ENCODE data around the gene CRB3. TPM values are rescaled to one million over a fixed set of nuclear protein-coding genes. Genes with fewer than 3 reads are reported as not detected.

CRB3 gene
- total and polyA plus RNA-seq, 2 donors (not counting 3 experiments of a cell fraction or from before 2014, with no cell fraction given): not detected

- Histone ChIP-seq H2AFZ (ENCODE audit: low read depth, low read length) (no peak overlapping the region), H3K4me1 (ENCODE audit: control insufficient read depth, extremely low read depth, insufficient read depth, low read length) (no peaks in the 10 kb centered on the region), H3K9me3 (replicated peaks; ENCODE audit: control insufficient read depth, insufficient read depth, low read length) (no peaks in the 10 kb centered on the region), H4K20me1 (replicated peaks; ENCODE audit: control insufficient read depth, extremely low read depth, insufficient read depth, low read length) (no peaks in the 10 kb centered on the region), H3K36me3 (ENCODE audit: control insufficient read depth in 2 of 2, extremely low read depth in 1 of 2, insufficient read depth in 2 of 2, low read length in 2 of 2) (no peaks in the 10 kb centered on the region), H3K9me1 (replicated peaks; ENCODE audit: control insufficient read depth, extremely low read depth, insufficient read depth, low read length) (no peaks in the 10 kb centered on the region), H3K4me3 (replicated peaks in 1 of 3; ENCODE audit: insufficient read depth in 1 of 3, low read depth in 1 of 3, low read length in 3 of 3) (no peak overlapping the region), H3K9ac (replicated peaks; ENCODE audit: extremely low read depth, insufficient read depth, low read length) (no peak overlapping the region), H3K27me3 (ENCODE audit: control insufficient read depth in 2 of 2, insufficient read depth in 2 of 2, low read length in 2 of 2) (peaks cover 16 to 24% of the 10 kb centered on the region in 2 experiments), H3K4me2 (ENCODE audit: insufficient read depth, low read length) (no peak overlapping the region), H3K27ac (ENCODE audit: insufficient read depth, low read depth, low read length) (no peak overlapping the region), H3K79me2 (ENCODE audit: control insufficient read depth, insufficient read depth, low read length) (no peaks in the 10 kb centered on the region)
- TF ChIP-seq EZH2 (IDR thresholded peaks at IDR 0.05; ENCODE audit: borderline replicate concordance, low read depth, low read length, severe bottlenecking) (no peak), MAX (IDR thresholded peaks at IDR 0.05; ENCODE audit: insufficient read depth, insufficient read length) (no peak), POLR2A (IDR thresholded peaks at IDR 0.05; ENCODE audit: low read depth, low read length) (no peak)
- CTCF ChIA-PET: interaction anchor here (0.9 to 1.1 kb wide), 2 partner anchors 16 to 134 kb away, joined by 3 to 4 read pairs; no protein-coding TSS in a partner anchor
- dilution Hi-C loops (cut with MboI; ENCODE audit: extremely low pct_ligation_motif_present, low sequenced_read_pairs) (no loop called here), intact Hi-C loops (cut with micrococcal nuclease) (no loop called here)
- POLR2A ChIA-PET: no interaction called here
- BruUV-seq (replicated peaks): no TSS peak
- FAIRE-seq (no peak), DNase-seq (ENCODE audit: low read depth, low spot score) (no peak)
Observed at GRCh38 chr19:6499052-6499790, 35.1 kb downstream of the CRB3 start.

- H3K9me3 ChIP-seq (replicated peaks; ENCODE audit: control insufficient read depth, insufficient read depth, low read length): no peaks in the 10 kb centered on the region
- intact Hi-C loops (cut with micrococcal nuclease): no loop called here
- FAIRE-seq: no peak
Observed at GRCh38 chr19:6500837-6501739, 37.0 kb downstream of the CRB3 start.

More at GRCh38 chr19:6500837-6501739, 37.0 kb downstream of the CRB3 start:
- Histone ChIP-seq H3K4me2 (ENCODE audit: insufficient read depth, low read length) (no peak overlapping the region), H3K27ac (ENCODE audit: insufficient read depth, low read depth, low read length) (no peak overlapping the region), H3K9ac (replicated peaks; ENCODE audit: extremely low read depth, insufficient read depth, low read length) (no peak overlapping the region), H3K36me3 (ENCODE audit: control insufficient read depth in 2 of 2, extremely low read depth in 1 of 2, insufficient read depth in 2 of 2, low read length in 2 of 2) (no peaks in the 10 kb centered on the region), H3K9me1 (replicated peaks; ENCODE audit: control insufficient read depth, extremely low read depth, insufficient read depth, low read length) (no peaks in the 10 kb centered on the region), H3K27me3 (ENCODE audit: control insufficient read depth in 2 of 2, insufficient read depth in 2 of 2, low read length in 2 of 2) (peaks cover 16 to 24% of the 10 kb centered on the region in 2 experiments), H3K4me3 (replicated peaks in 1 of 3; ENCODE audit: insufficient read depth in 1 of 3, low read depth in 1 of 3, low read length in 3 of 3) (no peak overlapping the region), H2AFZ (ENCODE audit: low read depth, low read length) (no peak overlapping the region), H3K4me1 (ENCODE audit: control insufficient read depth, extremely low read depth, insufficient read depth, low read length) (no peaks in the 10 kb centered on the region), H4K20me1 (replicated peaks; ENCODE audit: control insufficient read depth, extremely low read depth, insufficient read depth, low read length) (no peaks in the 10 kb centered on the region), H3K79me2 (ENCODE audit: control insufficient read depth, insufficient read depth, low read length) (no peaks in the 10 kb centered on the region)
- TF ChIP-seq MAX (IDR thresholded peaks at IDR 0.05; ENCODE audit: insufficient read depth, insufficient read length): no peak
- TF ChIP-seq EZH2 (IDR thresholded peaks at IDR 0.05; ENCODE audit: borderline replicate concordance, low read depth, low read length, severe bottlenecking): no peak
- TF ChIP-seq FOS (IDR thresholded peaks at IDR 0.05; ENCODE audit: borderline replicate concordance, insufficient read depth, low read length): no peak
- TF ChIP-seq JUN (IDR thresholded peaks at IDR 0.05; ENCODE audit: borderline replicate concordance, insufficient read depth, insufficient read length, low read depth): no peak
- no peak for TF ChIP-seq MYC (IDR thresholded peaks at IDR 0.05; ENCODE audit: low read depth, low read length)
- TF ChIP-seq GATA2 (IDR thresholded peaks at IDR 0.05; ENCODE audit: insufficient read depth, insufficient read length, low read depth, low read length): no peak
- TF ChIP-seq POLR2AphosphoS5 (IDR thresholded peaks at IDR 0.05; ENCODE audit: insufficient read depth, low read depth, low read length): no peak
- TF ChIP-seq POLR2A (IDR thresholded peaks at IDR 0.05; ENCODE audit: low read depth, low read length): no peak
- no peak for TF ChIP-seq CTCF (IDR thresholded peaks at IDR 0.05; ENCODE audit: extremely low read depth in 1 of 2, insufficient read depth in 1 of 2, low read depth in 1 of 2, low read length in 2 of 2)
- ChIA-PET CTCF (interaction anchor here (0.8 to 1.3 kb wide), 2 partner anchors 15 to 102 kb away, joined by 3 to 4 read pairs; no protein-coding TSS in a partner anchor), POLR2A (no interaction called here)
- BruUV-seq (replicated peaks): no TSS peak
- dilution Hi-C loops (cut with MboI; ENCODE audit: extremely low pct_ligation_motif_present, low sequenced_read_pairs): no loop called here
- DNase-seq (ENCODE audit: low read depth, low spot score): no peak

Measured in endothelial cell of umbilical vein (primary cell).